Tibial nerve (tissue), 3 donors: ENCODE data around the gene NALCN.

Experiments
- CTCF ChIP-seq, 5 experiments: fragments of 200-600 bp in 3 of 5; fragments of 450-650 bp in 2 of 5; sonication (generic) in 3 of 5; IDR thresholded peaks; one replicate each; pipeline ENCODE4 v1.5.1; 2016 to 2019; ENCODE audit warnings: antibody characterized with exemption in 5 of 5, mild to moderate bottlenecking in 3 of 5, moderate library complexity in 2 of 5
- POLR2A ChIP-seq, 2 donors: fragments of 450-650 bp; IDR thresholded peaks; one replicate each; pipeline ENCODE4 v1.6.1; 2017; ENCODE audit warnings: antibody characterized with exemption in 2 of 2, mild to moderate bottlenecking in 2 of 2, moderate library complexity in 2 of 2

DNA sequence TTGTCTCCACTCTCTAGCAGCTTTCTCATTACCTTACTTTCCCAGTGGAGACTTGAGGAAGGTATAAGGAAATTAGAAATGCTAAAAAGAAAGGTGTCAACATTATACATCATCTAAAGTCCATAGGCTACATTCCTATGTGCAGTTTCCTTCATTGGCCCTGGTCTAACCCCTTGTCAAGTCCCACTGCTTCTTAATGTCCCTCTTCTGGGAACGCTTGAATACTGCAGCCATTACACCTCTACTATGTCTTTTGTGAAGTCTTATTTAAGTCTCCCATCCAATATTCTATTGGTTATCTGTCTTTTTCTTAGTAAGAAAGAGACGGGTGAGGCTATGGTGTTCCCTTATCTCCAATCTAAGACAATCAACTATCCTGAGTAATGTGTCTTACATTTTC, 409.1 kb downstream of the NALCN start:
- no peak for TF ChIP-seq POLR2A (IDR thresholded peaks at IDR 0.05)
- TF ChIP-seq CTCF (IDR thresholded peaks at IDR 0.05), result no peak
